Measurements from ENCODE around the gene CACNA1D.

The CACNA1D gene

GRCh38 chr3:53830944-53831343 lies 336.5 kb downstream of the CACNA1D start:
- DNase-seq (ENCODE audit: extremely low read depth, low read depth), result no peak
- no peak for TF ChIP-seq CTCF (IDR thresholded peaks at IDR 0.05; ENCODE audit: low read depth, low read length)

DNA sequence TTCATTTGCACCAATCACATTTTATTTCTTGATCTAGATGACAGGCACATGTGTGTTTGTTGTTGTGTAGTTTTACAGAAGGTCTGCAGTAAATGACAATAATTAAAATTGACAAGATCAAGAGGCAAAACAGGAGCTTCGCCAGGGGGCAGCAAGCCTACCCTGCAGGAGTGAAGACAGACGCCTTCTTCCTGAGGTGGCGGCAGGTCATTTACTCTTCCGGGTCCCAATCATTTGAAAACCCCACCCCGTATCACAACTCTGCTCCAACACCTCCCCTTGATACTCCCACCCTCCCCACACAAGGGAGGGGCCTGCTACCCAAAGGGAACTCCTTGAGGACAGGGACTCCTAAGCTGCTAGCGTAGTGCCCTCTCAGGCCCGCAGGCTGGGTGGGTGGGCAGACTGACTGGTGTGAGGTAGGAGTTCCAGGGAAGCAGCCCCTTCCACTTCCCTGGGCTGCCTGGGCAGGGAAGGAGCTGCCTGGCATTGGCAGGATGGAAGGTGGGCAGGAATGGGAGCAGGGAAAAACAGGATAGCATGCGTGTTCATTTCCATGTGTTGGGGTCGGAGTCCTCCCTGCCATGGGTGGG lies 338.7 kb downstream of the CACNA1D start:
- TF ChIP-seq CTCF (IDR thresholded peaks at IDR 0.05; ENCODE audit: low read depth, low read length), result no peak
- no peak for DNase-seq (ENCODE audit: extremely low read depth, low read depth)

DNA sequence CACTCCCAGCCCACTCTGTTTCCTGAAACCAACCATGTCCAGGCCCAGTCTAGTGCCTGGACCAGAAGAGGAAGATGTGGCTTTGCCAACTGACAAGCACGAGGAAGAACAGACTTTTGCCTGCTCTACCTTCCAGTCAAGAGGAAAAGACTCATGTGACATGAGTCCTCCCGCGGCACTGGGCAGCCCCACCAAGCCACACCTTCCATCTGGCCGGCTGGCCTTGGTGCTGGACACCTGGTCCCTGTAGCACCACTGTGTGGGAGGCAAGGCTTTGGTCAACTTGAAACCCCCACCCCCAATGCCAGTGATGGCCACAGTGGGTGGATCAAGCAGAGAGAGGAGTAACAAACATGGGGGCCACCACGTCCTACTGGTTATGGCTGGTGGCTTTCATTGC lies 339.3 kb downstream of the CACNA1D start:
- no peak for DNase-seq (ENCODE audit: extremely low read depth, low read depth)
- no peak for TF ChIP-seq CTCF (IDR thresholded peaks at IDR 0.05; ENCODE audit: low read depth, low read length)

- TF ChIP-seq CTCF (IDR thresholded peaks at IDR 0.05; ENCODE audit: low read depth, low read length), result no peak
- DNase-seq (ENCODE audit: extremely low read depth, low read depth), result no peak
These were observed 340.2 kb downstream of the CACNA1D start for GRCh38 chr3:53834429-53835095.

GRCh38 chr3:53835257-53835656 lies 340.8 kb downstream of the CACNA1D start:
- DNase-seq (ENCODE audit: extremely low read depth, low read depth), result no peak
- no peak for TF ChIP-seq CTCF (IDR thresholded peaks at IDR 0.05; ENCODE audit: low read depth, low read length)

GRCh38 chr3:53836084-53836872 lies 341.9 kb downstream of the CACNA1D start:
- no peak for DNase-seq (ENCODE audit: extremely low read depth, low read depth)
- no peak for TF ChIP-seq CTCF (IDR thresholded peaks at IDR 0.05; ENCODE audit: low read depth, low read length)

- TF ChIP-seq CTCF (IDR thresholded peaks at IDR 0.05; ENCODE audit: low read depth, low read length), result no peak
- DNase-seq (ENCODE audit: extremely low read depth, low read depth), result no peak
These were observed 342.9 kb downstream of the CACNA1D start for GRCh38 chr3:53837331-53837730.

Data from AG09319 (cell line).